ENCODE results near the gene MAP1LC3B.

The MAP1LC3B gene

DNA sequence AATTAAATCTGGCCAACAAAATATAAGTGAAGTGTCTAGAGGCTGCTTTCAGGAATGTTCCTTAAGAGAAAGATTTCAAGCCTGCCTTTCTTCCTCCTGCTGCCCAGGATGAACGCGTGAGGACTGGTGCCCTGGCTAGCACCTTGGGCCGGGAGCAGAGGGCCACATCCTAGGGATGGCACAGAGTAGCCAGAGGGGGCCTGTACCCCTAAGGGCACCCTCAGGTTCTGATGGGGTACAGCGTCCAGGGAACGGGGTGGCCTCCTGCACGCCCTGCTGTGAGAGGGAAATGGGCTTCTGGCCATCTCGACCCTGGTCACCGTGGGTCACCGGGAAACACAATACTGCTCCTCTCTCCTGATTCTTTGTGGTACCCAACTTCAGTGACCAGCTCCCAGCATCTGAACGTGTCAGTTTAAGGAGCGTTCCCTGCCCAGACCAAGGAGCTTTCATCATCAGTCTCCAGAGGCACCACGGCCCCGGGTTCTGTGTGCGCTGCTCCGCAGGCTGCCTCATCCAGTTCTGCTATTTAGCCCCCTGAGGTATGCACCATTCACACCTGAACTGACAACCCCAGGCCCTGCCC lies 40.3 kb downstream of the MAP1LC3B start:
- DNase-seq (ENCODE audit: low read depth): no peak

DNA sequence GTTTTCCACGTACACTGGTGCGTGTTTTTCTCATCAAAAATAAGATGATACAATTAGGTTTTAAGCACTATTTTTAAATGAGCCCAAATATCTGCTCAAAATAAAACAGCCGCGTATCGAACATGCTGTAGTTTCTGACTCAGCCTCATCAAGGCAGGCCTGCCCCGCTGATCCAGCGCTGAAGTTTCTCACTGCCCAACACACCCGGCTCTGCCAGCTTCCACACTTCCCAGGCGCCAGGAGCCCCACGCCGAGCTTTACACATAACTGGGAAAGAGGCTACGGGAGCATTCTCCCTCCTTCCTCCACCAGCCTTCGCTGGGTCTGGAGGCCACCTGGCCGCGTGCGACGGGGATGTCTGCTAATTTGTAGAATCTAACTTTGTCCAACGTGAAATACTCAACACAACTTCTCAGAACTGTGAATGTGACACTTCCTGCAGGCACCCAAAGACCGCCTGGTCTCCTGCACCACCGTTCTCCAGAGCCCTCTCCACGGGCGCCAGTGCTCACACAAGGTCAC lies 42.1 kb downstream of the MAP1LC3B start:
- DNase-seq (ENCODE audit: low read depth): no peak

DNA sequence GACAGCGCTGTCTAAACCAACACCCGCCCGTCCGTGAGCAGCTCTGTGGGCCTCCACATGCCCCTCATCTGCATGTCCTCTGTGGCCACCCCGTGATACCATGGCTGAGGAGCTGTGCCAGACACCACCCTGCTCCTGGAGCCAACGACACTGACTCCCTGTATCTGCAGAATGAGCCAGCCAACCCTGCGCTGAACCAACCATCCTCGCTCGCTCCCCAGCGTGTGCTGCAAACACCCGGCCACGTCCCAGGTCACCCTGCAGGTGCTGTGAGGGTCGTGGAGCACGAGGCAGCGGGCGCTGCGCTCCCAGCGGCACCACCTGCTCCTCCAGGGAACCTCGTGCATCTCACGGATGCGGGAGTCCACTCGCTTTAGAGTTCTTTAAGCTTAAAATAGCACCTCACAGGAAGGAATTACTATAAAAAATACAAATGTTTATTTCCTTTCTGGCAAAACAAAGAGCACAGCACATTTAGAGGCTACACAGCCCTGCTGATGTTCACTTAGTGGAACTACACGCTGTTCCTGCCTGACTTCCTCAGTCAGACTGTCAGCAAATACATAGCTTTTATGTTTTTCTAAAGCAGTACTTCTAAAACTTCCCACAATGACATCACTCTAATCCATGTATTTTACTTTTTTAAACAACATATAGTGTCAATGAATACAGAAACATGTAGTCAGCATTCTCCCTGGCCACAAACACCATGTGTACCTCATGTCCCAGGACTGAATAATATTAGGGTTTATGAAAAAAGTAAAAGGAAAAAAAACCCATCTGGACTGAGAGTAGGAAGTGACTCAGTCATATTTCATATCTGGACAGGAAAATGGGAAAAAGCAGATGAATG lies 43.5 kb downstream of the MAP1LC3B start:
- no peak for DNase-seq (ENCODE audit: low read depth)

DNA sequence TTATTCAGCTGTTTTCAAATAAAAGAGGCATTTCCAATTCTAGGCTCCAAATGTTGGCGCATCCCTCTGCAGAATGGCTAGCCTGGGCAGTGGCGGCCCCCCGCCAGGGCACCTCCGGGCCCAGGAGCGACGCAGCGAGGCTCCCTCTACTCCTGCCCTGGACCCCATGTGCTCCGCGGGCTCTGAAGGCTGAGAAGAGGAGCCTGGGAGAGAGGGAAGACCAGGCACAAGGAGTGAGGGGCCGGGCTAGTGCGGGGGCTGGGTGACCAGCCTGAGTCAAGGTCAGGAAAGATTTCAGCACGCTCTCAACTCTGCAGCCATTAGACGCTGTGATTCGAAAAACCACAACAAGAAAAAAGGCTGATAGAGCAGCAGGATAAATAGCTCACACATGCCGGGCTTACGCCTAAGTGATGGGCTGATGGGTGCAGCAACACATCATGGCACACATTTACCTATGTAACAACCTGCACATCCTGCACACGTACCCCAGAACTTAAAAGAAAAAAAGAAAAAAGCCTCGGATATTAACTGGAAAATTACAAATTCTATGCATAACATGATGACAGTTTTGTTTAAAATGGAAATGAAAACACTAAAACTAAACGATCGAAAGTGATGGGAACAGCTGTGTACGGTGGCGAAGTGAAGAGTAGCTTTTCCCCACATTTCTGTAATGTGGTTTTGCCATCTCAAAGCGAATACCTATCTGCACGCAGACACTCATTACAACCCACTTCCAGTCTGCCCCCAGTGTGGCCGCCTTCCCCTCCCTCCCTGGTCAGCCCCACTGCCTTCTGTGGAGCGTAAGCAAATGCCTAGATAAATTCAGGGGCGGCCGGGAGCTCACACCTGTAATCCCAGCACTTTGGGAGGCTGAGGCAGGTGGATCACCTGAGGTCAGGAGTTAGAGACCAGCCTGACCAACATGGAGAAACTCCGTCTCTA lies 44.4 kb downstream of the MAP1LC3B start:
- no peak for DNase-seq (ENCODE audit: low read depth)

DNA sequence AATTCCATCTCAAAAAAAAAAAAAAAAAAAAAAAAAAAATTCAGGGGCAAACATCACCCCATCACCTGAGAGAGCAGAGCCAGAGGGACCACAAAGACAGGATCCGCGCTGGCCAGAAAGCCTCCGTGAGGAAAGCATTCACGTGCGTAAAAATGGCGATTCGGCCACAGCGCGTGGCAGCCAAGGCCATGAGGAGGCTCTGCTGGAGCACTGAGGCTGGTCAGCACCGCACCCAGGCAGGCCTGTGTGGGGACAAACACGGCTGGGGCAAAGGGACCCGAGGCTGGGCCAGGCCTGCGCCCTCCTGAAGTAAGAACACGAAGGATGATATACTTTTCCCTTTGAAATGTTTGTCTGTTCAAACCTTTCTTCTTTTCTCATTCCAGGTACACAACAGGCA lies 45.2 kb downstream of the MAP1LC3B start:
- no peak for DNase-seq (ENCODE audit: low read depth)

DNA sequence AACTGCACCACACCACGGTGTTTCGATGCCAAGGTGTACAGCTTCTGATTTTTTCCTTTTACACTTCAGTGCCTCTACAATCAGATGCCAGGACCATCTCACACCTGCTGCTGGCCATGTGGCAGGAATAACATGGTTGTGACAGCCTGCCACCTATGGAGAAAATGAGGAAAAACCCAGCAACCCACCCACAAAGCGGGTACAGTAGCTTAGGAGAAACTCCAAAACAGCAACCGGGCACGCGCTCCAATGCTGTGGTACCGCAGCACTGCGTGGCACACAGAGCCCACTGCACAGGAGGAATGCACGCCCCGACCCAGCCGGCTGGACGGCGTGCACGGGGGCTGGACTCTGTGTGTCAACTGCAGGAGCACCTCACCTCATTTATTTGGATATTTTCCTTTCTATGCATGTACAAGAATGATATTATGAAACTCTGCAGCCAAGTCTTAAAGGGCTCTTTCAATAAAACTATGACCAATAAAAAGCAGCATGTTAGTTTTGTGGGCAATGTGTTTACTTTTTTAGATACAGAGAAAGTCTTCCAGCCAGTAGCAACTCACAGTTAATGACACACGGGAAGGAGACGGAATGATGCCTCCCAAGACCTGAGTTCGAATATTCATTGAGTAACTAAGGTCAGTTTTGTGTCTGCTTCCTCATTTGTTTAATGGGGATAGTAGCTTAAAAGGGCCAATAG lies 45.9 kb downstream of the MAP1LC3B start:
- DNase-seq (ENCODE audit: low read depth): no peak

DNA sequence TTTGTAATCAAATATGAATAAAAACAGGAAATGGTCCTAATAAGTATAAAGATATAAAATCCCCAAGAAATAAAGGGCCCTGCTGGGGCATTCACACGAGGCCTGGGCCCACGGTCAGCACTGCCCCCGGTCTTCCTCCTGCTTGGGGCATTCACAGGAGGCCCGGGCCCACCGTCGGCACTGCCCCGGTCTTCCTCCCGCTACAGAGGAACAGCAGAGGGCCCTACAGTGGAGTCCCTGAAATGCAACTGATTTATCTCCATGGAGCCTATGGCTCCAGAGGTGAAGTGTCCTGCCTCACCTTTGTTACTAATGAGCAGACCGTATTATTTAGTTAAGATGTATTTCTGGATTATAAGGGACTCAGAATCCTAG lies 46.5 kb downstream of the MAP1LC3B start:
- DNase-seq (ENCODE audit: low read depth): no peak

DNA sequence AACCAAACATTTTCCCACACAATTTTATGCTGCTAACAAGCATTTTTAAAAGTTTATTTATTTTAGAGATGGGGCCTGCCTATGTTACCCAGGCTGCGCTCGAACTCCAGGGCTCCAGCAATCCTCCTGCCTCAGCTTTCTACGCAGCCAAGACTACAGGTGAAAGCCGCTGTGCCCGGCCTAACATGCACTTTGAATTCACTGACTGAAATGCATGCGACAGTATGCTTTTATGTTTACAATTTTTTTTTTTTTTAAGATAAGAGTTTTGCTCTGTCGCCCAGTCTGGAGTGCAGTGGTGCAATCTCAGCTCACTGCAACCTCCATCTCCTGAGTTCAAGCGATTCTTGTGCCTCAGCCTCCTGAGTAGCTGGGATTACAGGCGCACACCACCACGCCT lies 47.8 kb downstream of the MAP1LC3B start:
- no peak for DNase-seq (ENCODE audit: low read depth)

DNA sequence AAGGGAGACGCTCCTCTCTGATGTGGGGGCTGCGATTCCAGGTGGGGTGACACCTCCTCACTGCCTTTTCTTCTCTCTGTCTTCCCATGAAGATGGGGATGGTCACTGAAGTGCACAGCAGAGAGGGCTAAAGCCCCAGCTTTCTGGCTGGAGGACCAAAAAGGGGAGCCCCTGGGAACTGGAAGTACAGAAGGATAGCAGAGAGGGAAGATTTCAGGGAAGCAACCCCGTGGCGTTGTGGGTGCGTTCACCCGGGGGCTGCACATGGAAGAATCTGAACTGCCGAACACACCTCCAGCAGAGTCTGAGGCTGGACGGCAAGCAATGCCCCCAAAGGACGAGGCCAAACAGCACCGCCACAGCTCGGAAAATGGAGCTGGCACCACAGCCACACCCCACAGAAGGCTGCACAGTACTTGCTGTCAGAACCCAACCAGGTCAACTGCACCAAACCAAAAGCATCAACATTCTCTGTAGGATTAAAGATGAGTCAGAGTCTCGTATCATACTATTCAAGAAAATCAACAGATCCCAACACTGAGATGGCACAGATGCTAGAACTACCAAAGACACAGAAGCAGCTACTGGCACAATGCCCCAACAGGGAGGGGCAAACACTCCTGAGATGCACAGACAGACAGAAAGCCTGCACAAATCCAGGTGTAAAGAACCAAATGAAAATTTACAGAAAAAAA lies 49.9 kb downstream of the MAP1LC3B start:
- DNase-seq (ENCODE audit: low read depth): no peak

DNA sequence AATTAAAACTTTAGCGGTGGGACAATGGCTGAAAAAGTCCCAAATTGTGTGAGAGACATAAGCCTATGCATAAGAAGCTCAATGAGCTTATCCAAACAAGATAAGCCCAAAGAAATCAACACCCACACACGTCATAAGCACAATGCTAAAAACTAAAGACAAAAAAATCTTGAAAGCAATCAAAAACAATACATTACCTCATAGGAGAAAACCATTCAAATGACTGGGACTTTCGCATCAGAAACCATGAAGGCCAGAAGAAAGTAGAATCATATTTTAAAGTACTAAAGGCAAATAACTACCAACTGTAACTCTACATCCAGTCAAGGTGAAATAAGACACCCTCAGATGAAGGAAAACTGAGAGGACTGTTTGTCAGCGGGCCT lies 50.4 kb downstream of the MAP1LC3B start:
- no peak for DNase-seq (ENCODE audit: low read depth)

DNA sequence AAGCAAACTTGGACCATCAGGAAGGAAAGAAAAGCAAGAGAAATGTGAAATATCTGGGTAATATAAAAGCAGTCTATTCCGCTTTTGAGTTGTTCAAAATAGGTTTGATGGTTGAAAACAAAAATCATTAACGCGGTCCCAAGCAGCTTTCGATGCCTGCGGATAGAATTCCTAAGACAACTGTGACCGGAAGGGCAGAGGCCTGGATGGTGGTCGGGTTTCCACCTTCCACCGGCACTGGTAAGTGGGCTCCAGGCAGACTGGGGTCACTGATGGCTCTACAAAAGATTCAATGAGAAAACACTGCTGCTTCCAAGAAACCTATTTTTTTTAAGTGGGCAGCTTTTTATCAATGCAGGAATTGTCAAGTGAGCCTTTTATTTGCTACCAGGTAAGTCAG lies 50.9 kb downstream of the MAP1LC3B start:
- no peak for DNase-seq (ENCODE audit: low read depth)

DNA sequence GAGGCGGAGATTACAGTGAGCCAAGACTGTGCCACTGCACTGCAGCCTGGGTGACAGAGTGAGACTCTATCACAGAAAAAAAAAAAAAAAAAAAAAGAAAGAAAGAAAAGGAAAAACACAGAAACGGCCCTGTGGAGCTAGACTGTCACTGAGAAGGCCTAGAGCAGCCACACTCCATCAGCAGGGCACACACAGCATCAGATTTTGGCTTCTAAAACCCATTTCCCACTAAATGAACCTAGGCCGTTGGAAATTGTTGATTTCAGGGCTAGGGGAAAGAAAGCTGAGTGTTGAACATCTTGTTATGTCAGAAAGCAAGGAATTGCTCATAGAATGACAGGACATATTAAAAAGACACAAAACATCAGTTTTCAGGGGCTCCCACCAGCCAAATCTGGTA lies 51.8 kb downstream of the MAP1LC3B start:
- no peak for DNase-seq (ENCODE audit: low read depth)

DNA sequence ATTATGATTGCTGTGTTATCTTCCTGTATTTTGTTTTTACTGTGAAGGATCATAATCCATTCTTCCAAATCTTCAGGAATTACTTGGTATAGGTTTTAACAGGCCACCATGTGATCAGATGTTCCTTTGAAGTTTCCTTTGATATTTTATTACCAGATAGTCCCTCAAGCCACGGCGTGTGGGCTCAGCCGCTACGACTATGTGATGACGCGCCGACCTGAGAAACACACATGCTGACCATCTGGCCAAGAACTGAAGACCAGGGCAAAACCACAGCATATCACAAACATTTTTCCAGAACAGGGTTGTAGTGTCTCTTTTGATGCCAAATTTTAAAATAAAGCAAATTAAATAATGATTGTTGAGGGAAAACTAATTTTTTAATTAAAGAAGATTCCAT lies 53.4 kb downstream of the MAP1LC3B start:
- no peak for DNase-seq (ENCODE audit: low read depth)

DNA sequence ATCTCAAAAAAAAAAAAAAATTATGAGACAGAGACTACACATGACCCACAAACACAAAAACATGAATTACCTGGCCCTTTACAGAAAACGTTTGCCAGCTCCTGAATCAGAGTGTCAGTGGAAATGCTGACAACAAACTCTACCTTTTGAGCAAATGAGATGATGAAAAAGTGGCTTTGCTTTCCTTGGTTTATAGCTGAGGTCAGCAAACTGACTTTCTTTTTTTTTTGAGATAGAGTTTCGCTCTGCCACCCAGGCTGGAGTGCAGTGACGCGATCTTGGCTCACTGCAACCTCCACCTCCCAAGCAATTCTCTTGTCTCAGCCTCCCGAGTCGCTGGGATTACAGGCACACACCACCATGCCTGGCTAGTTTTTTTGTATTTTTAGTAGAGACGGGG lies 54.3 kb downstream of the MAP1LC3B start:
- DNase-seq (ENCODE audit: low read depth): no peak

DNA sequence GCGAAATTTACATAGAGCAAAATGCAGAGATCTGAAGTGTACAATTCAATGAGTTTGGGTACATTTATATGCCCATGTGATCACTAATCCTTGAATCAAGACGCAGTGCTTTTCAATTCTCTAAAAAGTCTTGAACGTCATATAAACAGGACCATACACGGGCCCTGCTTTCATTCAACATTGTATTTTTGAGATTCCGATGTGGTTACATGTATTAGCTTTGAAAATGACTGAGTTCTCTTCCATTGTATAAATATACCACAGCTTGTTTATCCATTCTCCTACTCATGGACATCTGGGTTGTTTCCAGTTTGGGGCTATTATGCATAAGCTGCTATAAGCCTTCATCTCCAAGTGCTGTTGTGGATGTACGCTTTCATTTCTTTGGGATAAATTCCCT lies 55.2 kb downstream of the MAP1LC3B start:
- no peak for DNase-seq (ENCODE audit: low read depth)

DNA sequence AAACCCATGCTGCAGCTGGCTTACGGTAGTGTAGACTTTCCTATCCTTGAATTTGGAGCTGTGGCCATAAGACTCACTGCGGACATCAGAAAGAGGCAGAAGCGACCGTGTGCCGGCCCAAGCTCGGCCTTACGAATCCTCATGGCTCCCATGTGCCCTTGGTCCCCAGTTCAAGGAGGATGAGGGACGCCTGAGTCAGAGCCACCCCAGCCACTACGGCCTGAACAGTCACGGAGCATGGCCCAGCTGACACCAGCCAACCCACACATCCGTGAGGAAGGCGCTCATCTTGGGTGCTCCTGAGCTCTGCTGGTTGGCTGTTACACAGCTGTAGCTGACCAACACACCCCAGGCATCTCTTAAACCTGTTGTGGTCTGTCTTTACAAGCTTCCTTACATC lies 56.7 kb downstream of the MAP1LC3B start:
- DNase-seq (ENCODE audit: low read depth): no peak

DNA sequence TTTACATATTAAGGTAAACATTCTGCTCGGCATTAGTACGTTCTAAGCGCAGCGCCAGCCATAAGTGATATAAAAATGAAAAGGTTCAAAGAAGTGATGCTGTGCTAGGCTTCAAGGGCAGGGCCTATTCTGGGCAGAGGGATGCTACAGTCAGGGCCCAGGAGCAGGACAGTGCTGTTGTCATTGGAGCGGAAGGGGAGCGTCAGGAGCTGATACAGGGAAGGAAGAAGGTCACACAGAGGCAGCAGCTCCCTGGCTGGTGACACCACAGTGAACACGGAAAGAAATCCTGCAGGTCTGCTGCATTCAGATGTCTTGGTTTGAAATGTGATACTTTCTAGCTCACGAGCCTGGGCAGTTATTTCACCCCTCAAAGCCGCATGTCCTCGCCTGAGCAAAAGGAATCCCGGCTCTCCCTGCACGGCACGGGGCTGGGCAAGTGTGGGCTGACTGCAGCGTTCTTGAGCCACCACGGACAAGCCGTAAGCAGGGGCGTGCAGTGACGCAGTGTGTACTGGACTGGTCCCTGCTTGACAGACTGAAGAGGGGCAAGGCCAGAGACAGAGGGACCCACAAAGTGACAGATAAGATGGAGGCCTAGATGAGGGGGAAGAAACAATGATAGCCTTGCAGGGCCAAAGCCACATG lies 59.6 kb downstream of the MAP1LC3B start:
- DNase-seq (ENCODE audit: low read depth): no peak

DNA sequence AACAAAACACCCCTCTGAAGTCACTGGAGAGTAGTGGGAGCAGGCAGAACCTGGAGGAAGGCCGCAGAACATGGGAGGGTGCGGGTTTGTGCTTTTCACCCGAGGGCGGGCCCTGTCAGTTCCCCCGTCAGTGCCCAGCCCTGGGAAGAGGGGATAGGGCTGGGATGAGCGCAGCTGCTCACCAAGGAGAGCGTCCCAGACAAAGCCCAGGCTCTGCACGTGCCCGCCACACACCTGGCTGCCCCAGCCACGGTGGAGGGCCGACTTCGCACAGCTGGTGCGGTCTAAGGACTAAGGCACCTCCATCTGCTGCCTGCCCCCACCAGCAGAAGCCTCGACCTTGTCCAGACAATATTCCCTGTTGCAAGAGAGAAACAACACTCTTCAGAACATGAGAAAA lies 61.2 kb downstream of the MAP1LC3B start:
- no peak for DNase-seq (ENCODE audit: low read depth)
